GM23338 (cell line): ENCODE results near the gene KDM5C. TPM values are rescaled to one million over a fixed set of nuclear protein-coding genes. Genes with fewer than 3 reads are reported as not detected.

Experiments used
- ATAC-seq: fragments of 200-7000 bp; cut with Tn5 transposase; 3 replicates; pipeline ENCODE4 v1.9.1; 2020
- DNase-seq: peaks from one replicate; pipeline ENCODE4 v3.0.0-alpha.2; 2015; ENCODE audit warnings: low spot score
- H2AFZ ChIP-seq: fragments of 200-600 bp; sonication (generic); 2 replicates; pipeline ENCODE4 v1.8.0; 2016; ENCODE audit warnings: antibody characterized with exemption, mild to moderate bottlenecking, moderate library complexity
- H3F3A ChIP-seq: fragments of 200-600 bp; sonication (generic); replicated peaks from 2 replicates; pipeline ENCODE4 v1.8.0; 2017; ENCODE audit warnings: antibody characterized with exemption, mixed run types, low read depth
- H3K27ac ChIP-seq: fragments of 200-600 bp; sonication (generic); 2 replicates; pipeline ENCODE4 v1.6.1; 2016; ENCODE audit warnings: low read depth
- H3K27me3 ChIP-seq: fragments of 200-600 bp; sonication (generic); 2 replicates; pipeline ENCODE4 v1.8.0; 2016; ENCODE audit warnings: mild to moderate bottlenecking, mixed run types, moderate library complexity; ENCODE audit not compliant: insufficient read depth
- H3K36me3 ChIP-seq: fragments of 200-600 bp; sonication (generic); 2 replicates; pipeline ENCODE4 v1.8.0; 2016; ENCODE audit warnings: mild to moderate bottlenecking; ENCODE audit not compliant: insufficient read depth
- H3K4me1 ChIP-seq: fragments of 200-600 bp; sonication (generic); 2 replicates; pipeline ENCODE4 v1.8.0; 2016; ENCODE audit warnings: mild to moderate bottlenecking, moderate library complexity; ENCODE audit not compliant: insufficient read depth
- H3K4me2 ChIP-seq: fragments of 200-600 bp; sonication (generic); 2 replicates; pipeline ENCODE4 v1.7.1; 2017; ENCODE audit warnings: mixed run types
- H3K4me3 ChIP-seq: fragments of 200-600 bp; sonication (generic); 2 replicates; pipeline ENCODE4 v1.6.1; 2016; ENCODE audit warnings: mixed run types
- H3K79me2 ChIP-seq: fragments of 200-600 bp; sonication (generic); replicated peaks from 2 replicates; pipeline ENCODE4 v1.8.0; 2017; ENCODE audit warnings: mild to moderate bottlenecking; ENCODE audit not compliant: insufficient read depth
- H3K9me2 ChIP-seq: fragments of 200-600 bp; sonication (generic); 2 replicates; pipeline ENCODE4 v1.8.0; 2017; ENCODE audit not compliant: insufficient read depth
- H4K20me1 ChIP-seq: fragments of 200-600 bp; sonication (generic); replicated peaks from 2 replicates; pipeline ENCODE4 v1.8.0; 2017; ENCODE audit warnings: mild to moderate bottlenecking; ENCODE audit not compliant: insufficient read depth
- H3K27ac Mint-ChIP-seq: 2 replicates; pipeline ENCODE4 v1.8.0; 2020; ENCODE audit warnings: inconsistent platforms, mild to moderate bottlenecking, moderate library complexity, mixed read lengths
- H3K27me3 Mint-ChIP-seq: 3 replicates; pipeline ENCODE4 v1.8.0; 2022; ENCODE audit warnings: low read depth, mild to moderate bottlenecking, moderate library complexity, mixed read lengths, inconsistent platforms; ENCODE audit not compliant: insufficient read depth, poor library complexity
- H3K36me3 Mint-ChIP-seq: 3 replicates; pipeline ENCODE4 v1.8.0; 2021; ENCODE audit warnings: low read depth, mild to moderate bottlenecking, inconsistent platforms, moderate library complexity, mixed read lengths
- H3K4me1 Mint-ChIP-seq: 3 replicates; pipeline ENCODE4 v1.8.0; 2020; ENCODE audit warnings: mild to moderate bottlenecking, inconsistent platforms, mixed read lengths
- H3K4me3 Mint-ChIP-seq: 3 replicates; pipeline ENCODE4 v1.8.0; 2021; ENCODE audit warnings: moderate library complexity, mild to moderate bottlenecking, inconsistent platforms, mixed read lengths
- H3K9me3 Mint-ChIP-seq: 3 replicates; pipeline ENCODE4 v1.8.0; 2020; ENCODE audit warnings: moderate library complexity, mild to moderate bottlenecking, inconsistent platforms, mixed read lengths
- CREB1 ChIP-seq: fragments of 250-450 bp; sonication (Bioruptor Pico); IDR thresholded peaks from 2 replicates; pipeline ENCODE4 v1.5.0; 2020; ENCODE audit warnings: low read depth, mild to moderate bottlenecking, moderate library complexity
- CTCF ChIP-seq, 2 experiments: fragments of 200-600 bp in 1 of 2; sonication (generic) in 1 of 2; conservative IDR thresholded peaks; 2 replicates each; pipeline versions ENCODE4 v1.5.1 to v1.6.1; 2016 to 2017; ENCODE audit warnings: antibody characterized with exemption in 2 of 2, low read depth in 2 of 2, mild to moderate bottlenecking in 2 of 2, moderate library complexity in 1 of 2
- ETS1 ChIP-seq: IDR thresholded peaks from 2 replicates; pipeline ENCODE4 v1.6.1; 2016; ENCODE audit warnings: antibody characterized with exemption
- EZH2 ChIP-seq: fragments of 200-600 bp; sonication (generic); IDR thresholded peaks from one replicate; pipeline ENCODE4 v1.8.0; 2017; ENCODE audit warnings: antibody characterized with exemption, mild to moderate bottlenecking, low read depth; ENCODE audit not compliant: unreplicated experiment
- EZH2phosphoT487 ChIP-seq: fragments of 200-600 bp; sonication (generic); IDR thresholded peaks from one replicate; pipeline ENCODE4 v1.8.1; 2018; ENCODE audit warnings: antibody characterized with exemption; ENCODE audit not compliant: unreplicated experiment
- JUNB ChIP-seq: IDR thresholded peaks from one replicate; pipeline ENCODE4 v1.6.1; 2016; ENCODE audit warnings: antibody characterized with exemption; ENCODE audit not compliant: unreplicated experiment
- NANOG ChIP-seq: IDR thresholded peaks from 2 replicates; pipeline ENCODE4 v1.6.1; 2016; ENCODE audit warnings: antibody characterized with exemption, borderline replicate concordance
- POLR2AphosphoS5 ChIP-seq: IDR thresholded peaks from 2 replicates; pipeline ENCODE4 v1.6.1; 2016; ENCODE audit warnings: antibody characterized with exemption, low read depth
- REST ChIP-seq: IDR thresholded peaks from one replicate; pipeline ENCODE4 v1.6.1; 2018; ENCODE audit warnings: antibody characterized with exemption; ENCODE audit not compliant: unreplicated experiment
- STAT1 ChIP-seq: IDR thresholded peaks from one replicate; pipeline ENCODE4 v1.6.1; 2016; ENCODE audit warnings: antibody characterized with exemption; ENCODE audit not compliant: unreplicated experiment
- ZNF114 ChIP-seq: fragments of 250-450 bp; sonication (Bioruptor Pico); IDR thresholded peaks from 2 replicates; pipeline ENCODE4 v1.5.0; 2020; ENCODE audit warnings: mild to moderate bottlenecking, moderate library complexity
- ZNF331 ChIP-seq: fragments of 250-450 bp; sonication (Bioruptor Pico); IDR thresholded peaks from 2 replicates; pipeline ENCODE4 v1.5.0; 2020; ENCODE audit warnings: low read depth, mild to moderate bottlenecking, moderate library complexity
- polyA plus RNA-seq: library from polyadenylated mRNA; unstranded; fragments of >200 nt; fragmentation: Nextera tagmentation; extraction: Ambion mirVana; gene quantifications from 2 replicates; pipeline ENCODE4 v1.2.1, GENCODE V29; 2016
- total RNA-seq: library from RNA; depleted of rRNA; stranded (reverse); fragments of >200 nt; shearing (Covaris generic); gene quantifications from 2 replicates; pipeline ENCODE4 v1.2.3, GENCODE V29; 2014

Gene KDM5C
- total and polyA plus RNA-seq, 2 experiments from 2014 or later: 20.3 to 173 TPM

GRCh38 chrX:53236025-53236679, 11.1 kb upstream of the KDM5C start (continued):
- TF ChIP-seq CTCF (conservative IDR thresholded peaks at IDR 0.05; ENCODE audit: low read depth in 2 of 2): no peak
- TF ChIP-seq ETS1: no peak
- TF ChIP-seq JUNB: no peak
- no peak for TF ChIP-seq EZH2phosphoT487
- TF ChIP-seq CREB1 (CRISPR knock-in tag): no peak

GRCh38 chrX:53235566-53235965, 10.6 kb upstream of the KDM5C start:
- Histone ChIP-seq H3F3A (no peaks in the 10 kb centered on the region), H3K4me1 (no peaks in the 10 kb centered on the region), H3K27me3 (no peaks in the 10 kb centered on the region), H2AFZ (no peak overlapping the region), H3K36me3 (no peaks in the 10 kb centered on the region; the same call in 1 of the 2 replicates), H3K27ac (no peak overlapping the region), H3K4me3 (no peak overlapping the region), H3K4me2 (no peak overlapping the region), H3K79me2 (no peaks in the 10 kb centered on the region), H3K9me2 (no peaks in the 10 kb centered on the region), H4K20me1 (no peaks in the 10 kb centered on the region)
- ATAC-seq: no peak
- Mint-ChIP-seq H3K4me3 (no peak overlapping the region), H3K9me3 (no peaks in the 10 kb centered on the region), H3K36me3 (peaks cover 17% of the 10 kb centered on the region), H3K27ac (no peak overlapping the region), H3K4me1 (peaks cover 5% of the 10 kb centered on the region; the same call in 2 of the 3 replicates), H3K27me3 (peaks cover 6% of the 10 kb centered on the region)
- DNase-seq: no peak
- no peak for TF ChIP-seq CREB1 (CRISPR knock-in tag)
- TF ChIP-seq NANOG: no peak
- TF ChIP-seq EZH2phosphoT487: no peak
- no peak for TF ChIP-seq ETS1
- TF ChIP-seq ZNF114: no peak
- no peak for TF ChIP-seq ZNF331 (CRISPR knock-in tag)
- TF ChIP-seq STAT1: no peak
- no peak for TF ChIP-seq POLR2AphosphoS5
- TF ChIP-seq JUNB: no peak
- TF ChIP-seq CTCF (conservative IDR thresholded peaks at IDR 0.05; ENCODE audit: low read depth in 2 of 2): no peak
- TF ChIP-seq EZH2: no peak
- TF ChIP-seq REST: no peak
